ENCODE measurements around the gene CYP4F11. TPM values are rescaled to one million over a fixed set of nuclear protein-coding genes. Genes with fewer than 3 reads are reported as not detected.

Gene CYP4F11
- total RNA-seq, 1 donor from 2014 or later, result 0.38 TPM

DNA sequence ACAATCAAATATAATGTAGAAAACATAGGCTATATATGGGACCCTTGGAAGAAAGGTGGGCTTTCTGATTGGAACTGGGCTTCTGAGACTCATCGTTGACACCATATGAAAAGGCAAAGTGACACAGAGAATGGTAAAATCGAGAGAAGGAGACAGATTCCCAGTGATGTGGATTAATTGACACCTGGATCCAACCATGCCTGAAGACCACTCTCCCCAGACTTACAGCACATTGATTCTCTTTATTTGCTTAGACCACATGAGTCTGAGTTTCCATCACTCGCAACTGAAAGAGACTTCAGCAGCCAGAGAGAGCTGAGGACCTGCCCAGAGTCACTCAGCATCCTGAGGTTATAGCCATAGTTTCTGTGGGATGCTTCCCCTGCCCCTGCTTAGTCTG lies 6.0 kb downstream of the CYP4F11 start:
- H3K36me3 ChIP-seq (ENCODE audit: control insufficient read depth, insufficient read depth, low read length), result no peaks in the 10 kb centered on the region
- TF ChIP-seq, protein P1, sequence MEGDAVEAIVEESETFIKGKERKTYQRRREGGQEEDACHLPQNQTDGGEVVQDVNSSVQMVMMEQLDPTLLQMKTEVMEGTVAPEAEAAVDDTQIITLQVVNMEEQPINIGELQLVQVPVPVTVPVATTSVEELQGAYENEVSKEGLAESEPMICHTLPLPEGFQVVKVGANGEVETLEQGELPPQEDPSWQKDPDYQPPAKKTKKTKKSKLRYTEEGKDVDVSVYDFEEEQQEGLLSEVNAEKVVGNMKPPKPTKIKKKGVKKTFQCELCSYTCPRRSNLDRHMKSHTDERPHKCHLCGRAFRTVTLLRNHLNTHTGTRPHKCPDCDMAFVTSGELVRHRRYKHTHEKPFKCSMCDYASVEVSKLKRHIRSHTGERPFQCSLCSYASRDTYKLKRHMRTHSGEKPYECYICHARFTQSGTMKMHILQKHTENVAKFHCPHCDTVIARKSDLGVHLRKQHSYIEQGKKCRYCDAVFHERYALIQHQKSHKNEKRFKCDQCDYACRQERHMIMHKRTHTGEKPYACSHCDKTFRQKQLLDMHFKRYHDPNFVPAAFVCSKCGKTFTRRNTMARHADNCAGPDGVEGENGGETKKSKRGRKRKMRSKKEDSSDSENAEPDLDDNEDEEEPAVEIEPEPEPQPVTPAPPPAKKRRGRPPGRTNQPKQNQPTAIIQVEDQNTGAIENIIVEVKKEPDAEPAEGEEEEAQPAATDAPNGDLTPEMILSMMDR (IDR thresholded peaks at IDR 0.05; ENCODE audit: insufficient read depth, low read length, poor library complexity, severe bottlenecking), result no peak
- no peak overlapping the region for H3K4me3 ChIP-seq (ENCODE audit: low read depth, low read length)
- no peak for DNase-seq (ENCODE audit: low read depth)
- no peaks in the 10 kb centered on the region for H3K27me3 ChIP-seq (ENCODE audit: control insufficient read depth, insufficient read depth, low read length)

DNA sequence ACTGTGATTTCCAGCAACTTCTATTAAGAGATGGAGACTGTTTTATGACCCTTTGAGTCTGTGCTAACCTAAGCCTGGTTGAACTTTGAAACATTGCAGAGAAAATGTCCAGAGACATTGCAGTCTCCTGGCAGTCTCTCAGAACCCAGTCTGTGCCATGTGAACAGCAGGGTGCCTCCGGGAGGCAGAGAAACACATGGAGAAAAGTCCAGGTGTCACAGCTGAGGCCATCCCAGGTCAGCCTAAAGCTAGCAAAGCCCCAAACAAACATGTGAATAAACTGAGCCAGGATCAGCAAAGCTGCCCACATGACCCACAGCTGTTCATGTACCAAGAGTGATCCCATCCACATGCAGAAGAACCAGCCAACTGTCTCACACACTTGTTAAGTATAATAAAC lies 7.8 kb downstream of the CYP4F11 start:
- TF ChIP-seq, protein P1 (IDR thresholded peaks at IDR 0.05; ENCODE audit: insufficient read depth, low read length, poor library complexity, severe bottlenecking), result no peak
- no peak for DNase-seq (ENCODE audit: low read depth)
- Histone ChIP-seq H3K36me3 (ENCODE audit: control insufficient read depth, insufficient read depth, low read length) (no peaks in the 10 kb centered on the region), H3K27me3 (ENCODE audit: control insufficient read depth, insufficient read depth, low read length) (no peaks in the 10 kb centered on the region), H3K4me3 (ENCODE audit: low read depth, low read length) (no peak overlapping the region)

DNA sequence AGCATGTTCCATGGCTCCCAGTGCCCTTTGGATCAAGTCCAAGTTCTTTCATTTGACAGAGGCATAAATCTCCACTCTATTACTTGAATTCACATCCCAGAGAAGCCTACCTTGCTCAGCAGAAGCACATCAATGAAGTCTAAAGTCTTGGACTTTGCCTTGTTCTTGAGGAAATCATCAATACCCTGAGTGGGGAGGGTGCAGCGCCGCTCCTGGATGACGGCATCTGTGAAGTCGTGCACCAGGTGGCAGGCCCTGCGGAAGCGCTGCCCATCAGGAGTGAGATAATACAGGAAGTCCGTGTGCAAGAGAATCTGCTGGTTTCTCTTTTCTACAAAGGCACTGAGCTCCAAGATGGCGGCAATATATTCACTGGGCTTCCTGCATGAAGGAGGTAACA lies 10.6 kb downstream of the CYP4F11 start:
- H3K36me3 ChIP-seq (ENCODE audit: control insufficient read depth, insufficient read depth, low read length), result no peaks in the 10 kb centered on the region
- no peak for DNase-seq (ENCODE audit: low read depth)
- no peaks in the 10 kb centered on the region for H3K27me3 ChIP-seq (ENCODE audit: control insufficient read depth, insufficient read depth, low read length)
- no peak overlapping the region for H3K4me3 ChIP-seq (ENCODE audit: low read depth, low read length)
- TF ChIP-seq, protein P1 (IDR thresholded peaks at IDR 0.05; ENCODE audit: insufficient read depth, low read length, poor library complexity, severe bottlenecking), result no peak

DNA sequence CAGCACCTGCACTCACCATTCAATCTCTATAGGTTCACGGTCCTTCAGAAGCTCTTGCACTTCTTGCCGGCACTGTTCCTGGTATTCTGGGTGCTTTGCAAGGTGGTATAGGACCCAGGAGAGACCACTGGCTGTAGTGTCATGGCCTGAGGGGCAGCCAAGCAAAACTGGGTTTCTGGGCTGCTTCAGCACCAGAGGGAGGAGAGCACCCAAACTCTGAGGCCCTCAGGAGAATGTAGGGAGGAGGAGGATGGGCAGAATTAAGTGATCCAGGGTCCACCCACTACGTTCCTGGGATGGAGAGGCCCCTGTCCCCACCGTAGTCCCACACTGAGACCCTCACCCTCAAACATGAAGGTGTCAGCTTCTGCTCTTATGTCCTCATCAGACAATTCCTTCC lies 12.3 kb downstream of the CYP4F11 start:
- no peak for DNase-seq (ENCODE audit: low read depth)
- H3K27me3 ChIP-seq (ENCODE audit: control insufficient read depth, insufficient read depth, low read length), result no peaks in the 10 kb centered on the region

DNA sequence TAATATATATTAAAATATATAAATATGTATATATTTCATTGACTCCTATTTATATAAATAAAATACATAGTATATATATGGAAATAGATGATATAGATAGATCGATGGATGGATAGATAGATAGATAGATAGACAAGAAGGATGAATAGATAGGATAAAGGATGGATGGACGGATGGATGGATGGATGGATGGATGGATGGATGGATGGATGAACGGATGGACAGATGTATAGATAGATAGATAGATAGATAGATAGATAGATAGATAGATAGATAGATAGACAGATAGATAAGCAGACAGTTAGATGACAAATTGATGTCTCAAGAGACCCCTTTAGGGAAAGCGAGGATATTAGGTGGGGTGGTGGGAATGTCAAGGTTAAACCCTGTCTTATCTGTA lies 15.1 kb downstream of the CYP4F11 start:
- no peak overlapping the region for H3K4me3 ChIP-seq (ENCODE audit: low read depth, low read length)
- H3K36me3 ChIP-seq (ENCODE audit: control insufficient read depth, insufficient read depth, low read length), result no peaks in the 10 kb centered on the region
- no peak for DNase-seq (ENCODE audit: low read depth)
- no peaks in the 10 kb centered on the region for H3K27me3 ChIP-seq (ENCODE audit: control insufficient read depth, insufficient read depth, low read length)
- TF ChIP-seq, protein P1 (IDR thresholded peaks at IDR 0.05; ENCODE audit: insufficient read depth, low read length, poor library complexity, severe bottlenecking), result no peak

More for the DNA sequence above, 12.3 kb downstream of the CYP4F11 start:
- TF ChIP-seq, protein P1 (IDR thresholded peaks at IDR 0.05; ENCODE audit: insufficient read depth, low read length, poor library complexity, severe bottlenecking), result no peak
- Histone ChIP-seq H3K36me3 (ENCODE audit: control insufficient read depth, insufficient read depth, low read length) (no peaks in the 10 kb centered on the region), H3K4me3 (ENCODE audit: low read depth, low read length) (no peak overlapping the region)

DNA sequence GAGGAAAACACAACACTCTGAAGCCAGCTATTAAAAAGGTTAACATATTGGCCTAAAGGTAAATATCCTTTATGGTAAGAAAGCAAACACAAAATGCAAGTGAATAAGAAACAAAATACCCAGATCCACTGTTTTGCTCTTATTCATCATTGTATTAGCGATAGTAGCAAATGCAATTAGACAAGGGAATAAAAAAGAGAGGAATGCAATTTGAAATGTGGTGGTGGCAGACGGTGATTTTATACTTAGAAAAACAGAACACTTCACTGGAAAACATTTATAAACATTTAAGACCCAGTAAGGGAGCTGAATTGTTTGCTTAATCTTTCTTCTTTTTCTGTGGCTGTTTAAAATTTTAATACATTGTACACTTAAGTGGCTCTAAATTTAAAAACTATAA lies 19.2 kb downstream of the CYP4F11 start:
- no peak for DNase-seq (ENCODE audit: low read depth)
- TF ChIP-seq, protein P1 (IDR thresholded peaks at IDR 0.05; ENCODE audit: insufficient read depth, low read length, poor library complexity, severe bottlenecking), result no peak
- H3K27me3 ChIP-seq (ENCODE audit: control insufficient read depth, insufficient read depth, low read length), result peaks cover 8% of the 10 kb centered on the region
- H3K36me3 ChIP-seq (ENCODE audit: control insufficient read depth, insufficient read depth, low read length), result no peaks in the 10 kb centered on the region
- H3K4me3 ChIP-seq (ENCODE audit: low read depth, low read length), result no peak overlapping the region
